ENCODE data around the gene STARD7.
"Not testable (repeated sequence)": the region's sequence is repeated elsewhere in the genome, so short reads cannot be mapped to it uniquely, and the experiment has no call there.

Gene STARD7, protein sequence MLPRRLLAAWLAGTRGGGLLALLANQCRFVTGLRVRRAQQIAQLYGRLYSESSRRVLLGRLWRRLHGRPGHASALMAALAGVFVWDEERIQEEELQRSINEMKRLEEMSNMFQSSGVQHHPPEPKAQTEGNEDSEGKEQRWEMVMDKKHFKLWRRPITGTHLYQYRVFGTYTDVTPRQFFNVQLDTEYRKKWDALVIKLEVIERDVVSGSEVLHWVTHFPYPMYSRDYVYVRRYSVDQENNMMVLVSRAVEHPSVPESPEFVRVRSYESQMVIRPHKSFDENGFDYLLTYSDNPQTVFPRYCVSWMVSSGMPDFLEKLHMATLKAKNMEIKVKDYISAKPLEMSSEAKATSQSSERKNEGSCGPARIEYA

DNA sequence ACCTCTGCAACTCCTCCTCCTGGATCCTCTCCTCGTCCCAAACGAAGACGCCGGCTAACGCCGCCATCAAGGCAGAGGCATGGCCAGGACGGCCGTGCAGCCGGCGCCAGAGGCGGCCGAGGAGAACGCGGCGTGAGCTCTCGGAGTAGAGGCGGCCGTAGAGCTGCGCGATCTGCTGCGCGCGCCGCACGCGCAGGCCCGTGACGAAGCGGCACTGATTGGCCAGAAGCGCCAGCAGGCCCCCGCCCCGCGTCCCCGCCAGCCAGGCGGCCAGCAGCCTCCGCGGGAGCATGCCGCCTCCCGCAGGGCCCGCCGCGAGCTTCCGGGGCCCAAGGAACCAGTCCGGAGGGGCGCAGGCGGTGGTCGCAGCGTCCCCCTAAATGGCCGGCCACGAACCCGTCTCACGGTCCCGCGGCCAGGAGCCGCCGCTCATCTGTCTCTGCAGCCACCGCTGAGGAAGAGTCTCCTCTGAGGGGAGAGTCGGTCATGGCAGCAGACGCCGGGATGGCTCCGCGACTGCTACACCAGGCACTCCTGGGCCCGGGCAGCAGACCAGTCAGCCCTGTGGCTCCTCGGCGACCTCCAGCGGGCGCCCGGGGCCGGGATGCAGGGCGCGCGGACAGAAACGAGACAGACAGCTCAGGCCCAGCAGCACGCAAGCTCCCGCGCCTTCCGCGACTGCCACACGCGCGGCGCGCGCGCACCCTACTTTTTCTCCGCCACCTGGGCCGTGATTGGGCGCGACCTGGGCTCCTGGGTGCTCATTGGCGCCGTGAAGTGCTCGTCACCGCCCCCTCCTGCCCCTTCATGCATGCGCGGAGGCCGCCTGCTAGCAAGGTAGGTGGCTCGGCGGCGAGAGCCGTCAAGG is at the start of gene STARD7:
Gene STARD7 (minus strand): TSS at position 685 of the 868 bp plus-strand sequence. CDS start 393 bp downstream, at position 292.
- DNase-seq (ENCODE audit: low read depth), result peak; percentile 95

DNA sequence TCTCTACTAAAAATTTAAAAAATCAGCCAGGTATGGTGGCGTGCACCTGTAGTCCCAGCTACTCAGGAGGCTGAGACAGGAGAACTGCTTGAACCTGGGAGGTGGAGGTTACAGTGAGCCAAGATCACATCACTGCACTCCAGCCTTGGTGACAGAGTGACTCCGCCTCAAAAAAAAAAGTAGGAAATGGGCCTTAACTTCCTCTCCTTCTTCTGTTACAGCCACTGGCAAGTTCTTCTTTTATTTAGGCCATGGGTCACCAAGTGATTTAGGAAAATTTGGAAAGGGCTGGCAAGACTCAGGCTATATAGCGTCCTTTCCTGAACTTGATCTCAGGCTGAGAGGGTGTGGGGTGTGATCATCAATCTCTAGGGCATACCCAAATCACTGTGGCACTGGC is 49.1 kb upstream of the STARD7 start:
- not testable (repeated sequence) for DNase-seq (ENCODE audit: low read depth)

DNA sequence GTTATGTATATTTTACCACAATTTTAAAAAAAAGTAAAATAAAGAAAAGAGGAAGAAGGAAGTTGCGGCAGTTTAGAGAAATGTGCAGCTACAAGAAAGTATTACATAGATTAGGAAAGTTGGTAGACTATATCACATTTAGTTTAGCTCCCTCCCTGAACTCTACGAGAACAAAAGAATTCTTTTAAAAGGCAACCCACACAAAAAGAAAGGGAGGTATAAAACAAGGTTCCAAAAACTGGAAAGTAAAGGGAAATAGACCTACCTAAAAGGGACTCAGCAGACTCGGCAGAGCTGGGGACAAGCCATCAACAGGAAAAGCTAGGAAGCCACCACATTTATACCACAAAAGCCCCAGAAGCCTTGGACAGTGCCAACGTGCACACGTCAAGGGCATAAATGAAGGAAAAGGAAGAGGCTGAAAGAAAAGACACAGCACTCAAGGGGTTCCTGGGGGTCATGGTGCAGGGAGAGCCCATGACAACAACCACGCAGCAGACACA is 48.0 kb upstream of the STARD7 start:
- DNase-seq (ENCODE audit: low read depth), result no peak

DNA sequence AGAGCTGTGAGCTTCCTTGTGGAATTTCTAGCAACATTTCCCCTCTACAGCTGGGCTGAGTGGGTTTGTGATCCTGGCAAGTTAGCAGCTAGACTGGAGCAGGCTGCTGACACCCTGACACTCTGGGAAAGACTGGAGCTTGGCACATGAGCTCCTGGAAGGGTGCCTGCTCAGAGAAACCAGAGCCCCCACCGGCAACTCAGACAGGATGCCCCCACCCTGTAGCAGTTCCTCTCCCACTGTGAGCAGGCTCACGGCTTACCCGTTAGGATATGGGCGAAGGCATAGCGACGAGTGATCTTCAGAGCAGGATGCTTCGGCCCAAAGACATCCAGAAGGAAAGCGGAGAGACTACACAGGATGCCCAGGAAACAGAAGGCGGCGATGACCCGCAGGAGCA is 45.9 kb upstream of the STARD7 start:
- DNase-seq (ENCODE audit: low read depth), result no peak

DNA sequence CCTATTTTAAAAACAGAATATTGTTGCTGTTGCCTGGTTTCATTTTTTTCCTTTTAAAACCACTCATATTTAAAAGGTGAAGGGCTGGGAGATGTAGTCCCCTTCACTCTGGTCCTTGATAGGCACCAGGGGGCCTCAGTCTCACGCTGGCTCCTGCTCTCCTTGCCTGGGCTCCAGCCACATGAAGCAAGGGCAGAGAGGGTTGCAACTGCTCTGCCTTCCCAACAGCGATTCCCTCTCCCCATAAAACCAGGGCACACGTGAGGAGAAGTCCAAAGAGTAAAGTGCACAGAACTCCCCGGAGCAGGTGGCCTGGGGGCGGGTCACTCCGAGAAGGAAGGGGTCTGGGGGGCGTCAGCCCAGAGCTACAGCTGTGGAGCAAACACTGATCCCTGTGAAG is 44.4 kb upstream of the STARD7 start:
- DNase-seq (ENCODE audit: low read depth), result no peak

DNA sequence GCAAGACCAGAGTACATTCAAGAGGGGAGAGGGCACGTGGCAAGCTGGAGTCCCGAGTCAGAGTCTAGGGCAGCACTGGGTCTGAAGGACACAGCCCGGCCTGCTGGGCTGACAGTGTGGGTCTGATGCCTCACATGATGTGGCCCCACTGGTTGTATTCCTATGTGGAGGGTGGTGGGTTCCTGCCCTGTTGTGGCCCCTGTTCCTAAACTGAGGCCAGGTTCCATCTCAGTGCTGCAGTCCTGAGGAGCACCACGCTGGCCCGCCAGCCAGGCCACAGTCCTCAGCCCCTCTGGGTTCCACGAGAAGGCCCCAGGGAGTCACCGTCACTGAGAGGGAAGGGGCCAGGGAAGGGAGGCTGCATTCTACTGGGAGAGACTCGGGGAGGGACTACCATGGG is 43.9 kb upstream of the STARD7 start:
- no peak for DNase-seq (ENCODE audit: low read depth)

DNA sequence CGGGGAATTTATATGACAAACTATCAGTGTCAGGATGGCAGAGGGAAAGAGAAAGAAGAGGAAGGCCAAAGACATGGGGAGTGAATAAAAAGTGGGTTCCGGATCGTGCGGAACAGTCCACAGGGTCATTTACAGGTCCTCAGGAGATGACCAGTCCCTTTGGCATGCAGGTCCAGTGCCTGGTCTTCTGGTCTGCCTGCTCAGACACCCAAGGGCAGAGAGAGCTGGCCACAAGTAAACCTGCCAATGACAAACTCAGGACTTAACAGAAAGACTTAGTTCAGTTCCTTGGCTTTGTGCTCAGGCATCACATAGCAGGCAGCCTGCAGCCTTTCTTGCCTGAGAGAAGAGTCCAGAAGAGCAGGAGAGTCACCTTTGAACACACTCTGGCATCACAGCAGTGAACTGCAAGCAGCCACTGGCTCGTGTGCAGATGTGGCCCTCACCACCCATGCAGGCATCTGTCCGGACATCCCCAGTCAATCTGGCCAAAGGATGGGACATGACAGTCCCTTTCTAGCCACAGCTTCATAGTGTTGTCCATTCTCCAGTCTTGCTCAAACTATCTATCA is 43.2 kb upstream of the STARD7 start:
- peak; percentile 93 for DNase-seq (ENCODE audit: low read depth)

DNA sequence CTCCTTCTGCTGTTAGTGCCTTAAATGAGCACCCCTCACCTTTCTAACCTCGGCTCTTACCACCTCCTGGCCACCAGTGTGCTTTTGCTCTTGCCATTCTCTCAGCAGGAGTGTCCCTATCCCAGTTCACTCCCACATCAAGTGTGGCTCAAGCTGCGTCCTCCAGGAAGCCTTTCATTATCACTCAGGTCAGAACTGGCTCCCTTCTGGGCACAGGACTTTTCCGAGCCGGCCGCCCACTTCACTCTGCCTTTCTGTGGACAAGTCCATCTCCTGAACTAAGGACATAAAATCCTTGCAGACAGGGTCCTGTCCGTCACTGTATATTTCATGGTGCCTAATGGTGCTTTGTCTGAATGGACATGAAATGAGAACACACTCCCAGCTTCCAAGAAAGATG is 41.6 kb upstream of the STARD7 start:
- DNase-seq (ENCODE audit: low read depth), result no peak

DNA sequence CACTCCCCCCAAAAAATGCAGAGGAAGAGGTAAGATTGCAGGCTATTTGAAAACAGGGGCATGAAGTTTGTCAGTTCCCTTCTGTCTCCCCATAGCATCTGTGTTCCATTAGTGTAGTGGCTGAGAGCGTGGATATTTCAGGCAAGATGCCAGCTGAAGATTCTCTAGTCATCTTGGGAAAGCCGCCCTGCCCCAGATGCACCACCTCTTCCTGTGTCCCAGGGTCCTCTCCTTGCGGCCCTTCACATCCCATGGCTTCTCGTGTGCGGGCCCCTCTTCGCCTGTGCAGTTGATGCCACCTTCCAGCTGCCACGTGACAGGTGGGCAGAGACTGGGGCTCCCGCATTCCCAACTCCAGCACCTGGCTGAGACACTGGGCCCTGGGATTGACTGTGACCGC is 41.0 kb upstream of the STARD7 start:
- peak; percentile 82 for DNase-seq (ENCODE audit: low read depth)

DNA sequence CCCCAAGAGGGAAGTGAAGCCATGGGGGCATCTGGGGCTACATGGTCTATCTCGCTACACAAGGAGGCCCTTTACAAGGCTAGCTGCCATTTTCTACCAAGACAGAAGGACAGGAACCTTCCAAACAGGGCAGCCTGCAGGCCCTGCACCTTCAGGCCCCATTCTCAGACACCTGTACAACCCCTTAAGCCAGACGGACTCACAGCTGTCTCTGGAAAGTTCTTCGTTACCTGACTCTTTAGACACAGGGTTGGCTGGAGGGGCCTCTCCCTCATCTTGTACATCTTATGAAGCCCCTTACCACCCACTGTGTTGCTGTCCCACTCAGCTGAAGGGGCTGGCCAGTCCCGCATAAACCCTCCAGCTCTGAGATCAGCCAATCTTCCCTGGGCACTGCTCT is 40.0 kb upstream of the STARD7 start:
- no peak for DNase-seq (ENCODE audit: low read depth)

DNA sequence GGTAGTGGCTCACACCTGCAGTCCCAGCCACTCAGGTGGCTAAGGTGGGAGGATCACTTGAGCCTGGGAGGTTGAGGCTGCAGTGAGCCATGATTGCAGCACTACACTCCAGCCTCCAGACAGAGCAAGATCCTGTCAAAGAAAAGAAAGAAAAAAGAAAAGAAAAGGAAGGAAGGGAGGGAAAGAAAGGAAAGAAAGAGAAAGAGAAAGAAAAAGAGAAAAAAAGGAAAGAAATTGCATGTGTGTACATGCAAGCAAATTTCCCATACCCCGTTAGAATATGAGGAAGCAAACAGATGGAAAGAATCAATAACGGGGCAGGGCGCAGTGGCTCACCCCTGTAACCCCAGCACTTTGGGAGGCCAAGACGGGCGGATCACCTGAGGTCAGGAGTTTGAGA is 39.3 kb upstream of the STARD7 start:
- DNase-seq (ENCODE audit: low read depth), result no peak

DNA sequence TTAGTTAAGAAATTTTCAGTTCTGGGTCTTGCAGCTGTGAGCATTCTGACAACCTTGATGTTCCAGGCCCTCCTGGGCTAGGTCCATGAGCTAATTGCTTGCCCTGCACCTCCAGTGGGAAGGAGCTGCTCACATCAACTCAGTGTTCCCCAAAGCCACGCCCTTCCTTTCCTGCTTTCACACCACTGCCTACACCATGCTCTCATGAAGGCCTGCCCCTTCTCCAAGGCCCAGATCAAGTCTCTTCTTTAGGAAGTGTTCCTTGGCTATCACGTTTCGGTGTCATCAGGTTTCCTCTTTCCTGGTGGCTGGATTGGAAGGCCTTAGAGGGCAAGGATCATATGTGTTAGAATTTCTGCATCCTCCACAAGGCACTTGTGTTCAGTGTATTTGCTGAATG is 38.4 kb upstream of the STARD7 start:
- DNase-seq (ENCODE audit: low read depth), result no peak

DNA sequence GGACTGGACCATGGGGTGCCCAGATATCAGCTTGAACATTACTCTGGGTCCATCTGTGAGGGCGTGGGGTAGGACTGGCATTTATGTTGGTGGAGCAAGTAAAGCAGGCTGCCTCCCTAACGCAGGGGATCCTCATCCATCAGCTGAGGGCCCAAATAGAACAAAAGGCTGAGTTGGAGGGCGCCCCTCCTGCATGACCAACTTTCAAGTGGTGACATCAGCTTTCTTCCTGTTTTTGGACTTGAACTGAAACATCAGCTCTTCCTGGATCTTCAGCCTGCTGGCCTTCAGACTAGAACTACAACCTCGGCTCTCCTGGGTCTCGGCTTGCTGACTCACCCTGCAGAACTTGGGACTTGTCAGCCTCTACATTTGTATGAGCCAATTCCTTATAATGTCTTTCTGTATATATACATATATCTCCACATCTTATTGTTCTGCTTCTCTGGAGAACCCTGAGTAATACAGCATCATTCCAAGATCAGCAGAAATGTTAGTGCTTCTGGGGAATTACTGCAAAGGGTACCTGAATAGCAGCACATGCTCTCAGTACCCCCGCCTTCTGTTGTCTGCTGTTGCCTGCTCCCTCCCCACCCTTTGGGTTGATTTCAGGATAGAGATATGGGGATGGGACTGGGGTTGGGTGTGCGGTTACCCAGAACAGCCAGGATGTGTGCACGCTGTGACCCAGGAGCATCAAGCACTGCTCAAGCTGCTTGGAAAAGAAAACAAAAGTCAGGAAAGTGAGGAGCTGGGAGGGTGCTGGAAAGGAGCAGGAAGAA is 37.2 kb upstream of the STARD7 start:
- DNase-seq (ENCODE audit: low read depth), result no peak

DNA sequence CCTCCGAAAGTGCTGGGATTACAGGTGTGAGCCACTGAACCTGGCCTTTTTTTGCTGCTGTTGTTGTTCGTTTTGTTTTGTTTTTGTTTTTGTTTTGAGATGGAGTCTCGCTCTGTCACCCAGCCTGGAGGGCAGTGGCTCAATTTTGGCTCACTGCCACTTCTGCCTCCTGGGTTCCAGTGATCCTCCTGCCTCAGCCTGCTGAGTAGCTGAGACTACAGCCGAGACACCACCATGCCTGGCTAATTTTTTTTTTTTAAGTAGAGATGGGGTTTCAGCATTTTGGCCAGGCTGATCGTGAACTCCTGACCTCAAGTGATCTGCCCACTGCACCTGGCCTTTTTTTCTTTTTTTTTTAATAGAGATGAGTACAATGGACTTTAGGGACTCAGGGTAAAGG is 35.2 kb upstream of the STARD7 start:
- DNase-seq (ENCODE audit: low read depth), result no peak

DNA sequence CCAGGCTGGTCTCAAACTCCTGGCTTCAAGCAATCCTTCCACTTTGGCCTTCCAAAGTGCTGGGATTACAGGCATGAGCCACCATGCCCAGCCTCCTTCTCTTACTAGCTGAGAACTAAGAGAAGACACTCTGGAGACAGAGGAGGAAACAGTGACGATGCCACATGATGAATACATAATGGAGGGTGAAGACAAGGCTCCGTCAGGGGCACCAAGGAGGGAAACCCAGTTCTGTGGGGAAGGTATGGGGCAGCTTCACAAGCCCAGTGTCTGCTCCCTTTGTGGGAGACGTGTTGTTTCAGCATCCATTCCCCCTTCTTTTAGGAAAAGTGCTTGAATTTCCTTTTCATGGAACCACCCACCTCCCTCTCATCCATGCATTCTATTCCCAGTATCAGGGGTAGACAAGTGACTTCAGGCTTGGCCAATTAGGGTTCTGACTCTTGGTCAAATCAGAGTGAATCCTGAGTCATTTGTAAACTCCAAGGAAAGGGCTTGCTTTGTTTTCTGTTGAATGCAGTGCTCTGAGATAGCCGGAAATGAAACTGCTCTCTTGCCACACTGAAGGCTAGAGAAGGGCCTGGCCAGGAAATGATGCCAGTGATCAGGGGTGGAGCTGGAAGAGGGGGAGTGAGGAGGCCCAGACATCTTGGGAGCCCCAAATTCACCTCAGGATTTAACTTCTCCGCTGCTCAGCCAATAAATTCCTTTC is 33.4 kb upstream of the STARD7 start:
- peak; percentile 51 for DNase-seq (ENCODE audit: low read depth)

DNA sequence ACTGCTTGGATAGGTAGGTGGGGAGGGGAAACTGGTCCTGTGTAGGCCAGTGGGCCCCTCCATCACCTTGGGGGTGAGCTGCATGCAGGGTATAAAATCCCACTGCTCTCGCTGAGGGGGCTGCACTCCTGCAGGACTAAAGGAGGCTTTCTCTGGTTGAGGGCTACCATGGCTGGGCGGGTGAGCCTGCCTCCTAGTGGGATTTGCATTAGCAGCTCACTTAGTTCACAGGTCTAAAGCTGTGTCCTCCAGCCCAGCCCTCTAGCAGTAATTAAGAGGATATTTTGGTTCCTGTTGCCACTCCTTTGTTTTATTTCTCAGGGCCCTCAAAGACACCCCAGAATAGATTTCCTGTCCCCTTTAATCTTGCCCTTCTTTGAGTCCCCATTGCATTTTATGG is 32.6 kb upstream of the STARD7 start:
- no peak for DNase-seq (ENCODE audit: low read depth)

DNA sequence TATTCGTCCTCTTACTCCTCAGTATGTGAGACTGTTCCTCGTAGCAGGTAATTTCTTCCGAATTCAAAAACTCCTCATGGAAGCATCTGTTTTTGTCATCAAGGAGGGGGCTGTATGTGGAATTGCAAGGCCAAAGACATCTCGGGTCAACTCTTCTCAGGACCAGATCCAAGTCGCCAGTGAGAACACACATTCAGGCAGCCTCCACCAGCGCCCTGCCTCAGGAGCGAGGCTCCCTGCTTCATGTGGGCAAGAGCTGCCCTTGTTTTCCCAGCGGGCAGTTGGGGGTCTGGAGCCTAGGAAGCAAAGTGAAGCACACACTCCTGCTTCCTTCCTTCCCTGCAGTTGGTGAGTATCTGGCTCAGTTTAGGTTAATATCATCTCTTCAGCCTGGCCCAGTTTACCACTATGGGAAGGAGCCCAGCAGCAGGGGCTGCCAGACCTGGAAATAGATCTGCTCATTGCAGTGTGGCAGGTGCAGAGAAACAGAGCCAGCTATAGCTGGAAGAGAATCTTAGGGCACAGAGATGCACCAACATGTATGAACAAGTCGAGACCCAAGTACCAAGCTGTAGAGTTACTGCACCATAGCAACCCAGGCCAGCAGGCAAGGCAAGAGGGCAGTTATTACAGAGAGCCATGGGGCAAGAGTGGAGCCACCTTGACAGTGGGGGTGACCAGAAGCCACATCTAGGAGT is 31.9 kb upstream of the STARD7 start:
- no peak for DNase-seq (ENCODE audit: low read depth)

DNA sequence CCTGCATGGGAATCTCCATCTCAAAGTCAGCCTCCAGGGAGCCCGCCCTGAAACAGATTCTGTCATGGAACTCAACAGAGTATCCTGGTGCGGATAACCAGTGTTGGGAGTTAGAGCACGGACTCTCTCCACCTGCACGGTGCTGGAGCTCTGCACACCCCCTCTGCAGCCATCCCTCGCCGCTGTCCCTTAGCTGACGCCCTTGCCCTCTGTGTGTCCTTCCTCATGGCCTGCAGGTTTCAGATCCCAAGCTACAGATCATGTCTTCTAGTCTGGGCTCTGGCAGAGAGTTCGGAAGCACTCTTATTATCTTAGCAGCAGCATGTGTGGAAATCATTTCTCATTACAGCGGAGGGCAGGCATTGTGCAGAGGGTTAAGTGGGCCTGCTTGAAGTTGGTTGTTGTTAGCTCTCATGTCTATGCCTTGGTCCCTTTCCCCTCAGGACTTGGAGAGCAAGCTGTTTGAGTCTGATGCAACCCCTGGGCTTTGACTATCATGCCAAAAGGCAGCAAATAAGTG is 31.2 kb upstream of the STARD7 start:
- no peak for DNase-seq (ENCODE audit: low read depth)

DNA sequence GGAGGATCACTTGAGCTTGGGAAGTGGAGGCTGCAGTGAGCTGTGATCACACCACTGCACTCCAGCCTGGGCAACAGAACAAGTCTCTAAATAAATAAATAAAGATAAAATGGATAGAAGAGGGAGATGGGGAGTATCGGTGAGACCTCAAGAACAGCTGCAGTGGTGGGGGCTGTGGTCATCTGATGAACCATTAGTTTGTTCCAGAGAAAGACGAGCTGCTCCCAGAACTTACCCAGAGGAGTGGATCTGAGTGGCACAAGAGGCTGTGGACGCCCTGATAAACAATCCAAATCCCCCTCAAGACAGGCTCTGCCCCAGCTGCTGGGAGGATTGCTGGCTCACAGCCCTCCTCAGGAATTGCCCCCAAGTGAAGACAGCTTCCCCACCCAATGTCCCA is 30.5 kb upstream of the STARD7 start:
- no peak for DNase-seq (ENCODE audit: low read depth)

DNA sequence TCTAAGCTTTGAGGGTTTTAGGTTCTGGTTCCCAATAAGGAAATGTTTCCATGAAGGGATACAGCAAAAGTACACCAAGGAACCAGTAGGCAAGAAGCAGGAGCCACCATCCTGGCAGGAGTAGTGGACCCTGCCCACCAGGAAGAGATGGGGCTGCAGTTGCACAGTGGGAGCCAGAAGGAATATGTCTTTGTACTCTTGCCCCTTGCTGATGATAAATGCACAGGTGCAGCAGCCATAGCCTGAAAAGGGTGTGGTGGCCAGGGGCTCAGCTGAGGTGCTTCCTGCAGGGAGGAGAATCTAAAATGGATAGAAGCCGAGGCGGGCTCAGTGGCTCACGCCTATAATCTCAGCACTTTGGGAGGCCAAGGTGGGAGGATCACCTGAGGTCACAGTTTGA is 29.6 kb upstream of the STARD7 start:
- DNase-seq (ENCODE audit: low read depth), result no peak

DNA sequence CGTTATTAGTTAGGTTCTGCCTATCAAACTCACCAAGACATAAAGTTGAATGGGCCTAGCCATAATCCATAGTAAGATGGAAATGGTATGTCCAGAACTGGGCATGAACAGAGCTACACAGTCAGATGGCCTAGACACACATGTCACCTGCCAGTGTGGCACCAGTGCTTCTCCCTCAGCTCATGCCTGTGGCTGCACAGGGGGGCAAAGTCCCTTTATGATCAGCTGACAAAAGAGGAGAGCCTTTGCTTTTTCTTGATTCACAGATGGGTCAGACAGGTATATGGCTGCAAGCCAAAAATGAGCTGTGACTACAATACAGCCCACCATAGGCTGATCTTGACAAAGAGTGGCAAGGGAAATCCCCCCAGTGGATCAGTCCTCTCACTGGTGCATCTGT is 28.3 kb upstream of the STARD7 start:
- DNase-seq (ENCODE audit: low read depth), result no peak
